SU-DHL-6 (cell line): Measurements from ENCODE around the gene BNC2.

Source experiments
- H2AFZ ChIP-seq: fragments of 200-600 bp; sonication (generic); 2 replicates; pipeline ENCODE4 v1.6.1; 2014; ENCODE audit warnings: low read depth, mild to moderate bottlenecking, moderate library complexity, mixed read lengths, antibody characterized with exemption, low read length; ENCODE audit not compliant: severe bottlenecking
- H3F3A ChIP-seq: fragments of 200-600 bp; shearing (Covaris generic); 2 replicates; pipeline ENCODE4 v1.6.0; 2016; ENCODE audit warnings: antibody characterized with exemption, mild to moderate bottlenecking; ENCODE audit not compliant: insufficient read depth
- H3K27ac ChIP-seq: fragments of 200-600 bp; sonication (generic); 2 replicates; pipeline ENCODE4 v1.5.1; 2016; ENCODE audit warnings: low read depth, mild to moderate bottlenecking, low read length, moderate library complexity, mixed read lengths
- H3K27me3 ChIP-seq: fragments of 200-600 bp; sonication (generic), shearing (Covaris generic); 2 replicates; pipeline ENCODE4 v1.6.0; 2014; ENCODE audit warnings: mild to moderate bottlenecking, low read length
- H3K36me3 ChIP-seq: fragments of 200-600 bp; sonication (generic); 2 replicates; pipeline ENCODE4 v1.6.1; 2014; ENCODE audit warnings: mild to moderate bottlenecking, low read length, mixed read lengths
- H3K4me2 ChIP-seq: fragments of 300-600, 200-600 bp; shearing (Covaris generic), sonication (generic); 2 replicates; pipeline ENCODE4 v1.6.0; 2014; ENCODE audit warnings: low read length, low read depth, mild to moderate bottlenecking; ENCODE audit not compliant: poor library complexity, severe bottlenecking
- H3K4me3 ChIP-seq: fragments of 200-600 bp; sonication (generic); 2 replicates; pipeline ENCODE4 v1.5.1; 2014; ENCODE audit warnings: antibody characterized with exemption, low read length, mild to moderate bottlenecking, mixed read lengths; ENCODE audit not compliant: insufficient read depth, poor library complexity, severe bottlenecking
- H3K79me2 ChIP-seq: fragments of 200-600 bp; sonication (generic); 2 replicates; pipeline ENCODE4 v1.6.1; 2014; ENCODE audit warnings: mild to moderate bottlenecking, low read length, moderate library complexity; ENCODE audit not compliant: insufficient read depth
- H3K9ac ChIP-seq: fragments of 200-600 bp; sonication (generic); 2 replicates; pipeline ENCODE4 v1.7.0; 2014; ENCODE audit warnings: mild to moderate bottlenecking, low read length
- H3K9me2 ChIP-seq: fragments of 200-600 bp; sonication (generic); replicated peaks from 2 replicates; pipeline ENCODE4 v1.6.1; 2014; ENCODE audit warnings: low read length; ENCODE audit not compliant: insufficient read depth
- H3K9me3 ChIP-seq: fragments of 200-600 bp; sonication (generic); 2 replicates; pipeline ENCODE4 v1.6.1; 2014; ENCODE audit warnings: low read length, mixed read lengths; ENCODE audit not compliant: insufficient read depth
- H4K20me1 ChIP-seq: fragments of 200-600 bp; sonication (generic); 2 replicates; pipeline ENCODE4 v1.6.1; 2014; ENCODE audit warnings: low read depth, mild to moderate bottlenecking, antibody characterized with exemption, low read length, moderate library complexity, mixed read lengths
- CTCF ChIP-seq: fragments of 200-600 bp; sonication (generic); IDR thresholded peaks from one replicate; pipeline ENCODE4 v1.5.1; 2017; ENCODE audit warnings: antibody characterized with exemption, mild to moderate bottlenecking, low read length, moderate library complexity; ENCODE audit not compliant: insufficient read depth, poor library complexity, severe bottlenecking
- EZH2phosphoT487 ChIP-seq: fragments of 200-600 bp; sonication (generic), shearing (Covaris generic); conservative IDR thresholded peaks from 2 replicates; pipeline ENCODE4 v1.6.1; 2018; ENCODE audit warnings: mild to moderate bottlenecking, antibody characterized with exemption, low read length, moderate library complexity, mixed read lengths

Gene BNC2

GRCh38 chr9:16690205-16690604, 180.3 kb downstream of the BNC2 start:
- no peaks in the 10 kb centered on the region for H3K27me3 ChIP-seq
- TF ChIP-seq CTCF (no peak), EZH2phosphoT487 (no peak)
- no peaks in the 10 kb centered on the region for H3F3A ChIP-seq
- no peaks in the 10 kb centered on the region for H3K36me3 ChIP-seq
- H4K20me1 ChIP-seq, result no peaks in the 10 kb centered on the region
- H3K4me2 ChIP-seq, result no peak overlapping the region
- H3K9me2 ChIP-seq, result no peaks in the 10 kb centered on the region
- H2AFZ ChIP-seq, result no peak overlapping the region
- H3K79me2 ChIP-seq, result no peaks in the 10 kb centered on the region
- H3K9me3 ChIP-seq, result no peaks in the 10 kb centered on the region
- no peak overlapping the region for H3K27ac ChIP-seq
- no peak overlapping the region for H3K4me3 ChIP-seq
- H3K9ac ChIP-seq, result no peak overlapping the region

DNA sequence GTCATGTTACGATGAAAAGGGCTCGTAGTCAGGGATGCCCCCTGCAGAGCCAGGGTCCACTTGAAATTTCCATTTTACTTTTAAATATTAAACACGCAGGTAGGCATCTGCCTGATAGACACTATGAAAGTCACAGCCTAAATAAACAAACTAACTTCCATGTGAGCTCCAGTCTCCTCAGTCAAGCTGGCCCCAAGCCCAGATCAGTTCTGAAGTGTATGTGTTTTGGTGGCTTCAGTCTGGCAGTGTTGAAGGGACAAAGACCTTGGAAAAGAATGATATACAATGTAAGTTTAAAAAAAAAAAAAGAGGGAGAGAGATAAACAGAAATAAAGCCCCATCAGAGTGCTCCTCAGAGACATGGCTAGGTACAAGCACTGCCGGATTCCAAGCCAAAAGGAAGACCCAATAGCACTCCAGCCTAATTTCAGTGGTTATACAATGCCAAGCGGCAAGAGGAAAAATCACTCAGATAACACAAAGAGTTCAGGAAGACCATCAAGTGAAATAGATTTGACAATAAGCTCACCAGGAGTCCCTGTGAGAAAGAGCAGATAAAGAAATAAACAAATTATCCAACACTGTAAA, 181.0 kb downstream of the BNC2 start:
- no peaks in the 10 kb centered on the region for H3K36me3 ChIP-seq
- no peaks in the 10 kb centered on the region for H3F3A ChIP-seq
- H2AFZ ChIP-seq, result no peak overlapping the region
- no peak overlapping the region for H3K4me3 ChIP-seq
- no peak overlapping the region for H3K9ac ChIP-seq
- H3K4me2 ChIP-seq, result no peak overlapping the region
- no peaks in the 10 kb centered on the region for H3K79me2 ChIP-seq
- no peaks in the 10 kb centered on the region for H3K9me3 ChIP-seq
- no peaks in the 10 kb centered on the region for H4K20me1 ChIP-seq
- no peaks in the 10 kb centered on the region for H3K27me3 ChIP-seq
- no peak overlapping the region for H3K27ac ChIP-seq
- no peak for TF ChIP-seq CTCF
- TF ChIP-seq EZH2phosphoT487, result no peak
- H3K9me2 ChIP-seq, result no peaks in the 10 kb centered on the region

GRCh38 chr9:16688814-16689213, 181.7 kb downstream of the BNC2 start:
- Histone ChIP-seq H3K9me3 (no peaks in the 10 kb centered on the region), H4K20me1 (no peaks in the 10 kb centered on the region), H3K4me3 (no peak overlapping the region), H3K79me2 (no peaks in the 10 kb centered on the region), H3K36me3 (no peaks in the 10 kb centered on the region), H3K4me2 (no peak overlapping the region), H2AFZ (no peak overlapping the region), H3K27ac (no peak overlapping the region), H3K27me3 (no peaks in the 10 kb centered on the region), H3F3A (no peaks in the 10 kb centered on the region), H3K9me2 (no peaks in the 10 kb centered on the region), H3K9ac (no peak overlapping the region)
- TF ChIP-seq CTCF (no peak), EZH2phosphoT487 (no peak)
